ENCODE results near the gene TMEM181. TPM values are rescaled to one million over a fixed set of nuclear protein-coding genes. Genes with fewer than 3 reads are reported as not detected.
"Not testable (repeated sequence)": the region's sequence is repeated elsewhere in the genome, so short reads cannot be mapped to it uniquely, and the experiment has no call there.

Gene TMEM181
- total and polyA plus RNA-seq, 2 experiments from 2014 or later: 20.0 to 46.9 TPM

GRCh38 chr6:158668707-158669103, 108.8 kb downstream of the TMEM181 start:
- Histone ChIP-seq H3K4me1 (ENCODE audit: insufficient read depth) (peaks cover 18% of the 10 kb centered on the region), H3K9me2 (replicated peaks; ENCODE audit: insufficient read depth) (no peaks in the 10 kb centered on the region), H3K4me2 (no peak overlapping the region), H3K27me3 (no peaks in the 10 kb centered on the region), H4K20me1 (ENCODE audit: insufficient read depth, poor library complexity, severe bottlenecking) (no peaks in the 10 kb centered on the region), H3K36me3 (replicated peaks; ENCODE audit: insufficient read depth, low read depth) (no peaks in the 10 kb centered on the region), H2AFZ (no peak overlapping the region), H3K79me2 (no peaks in the 10 kb centered on the region), H3K9me3 (ENCODE audit: low read depth) (no peaks in the 10 kb centered on the region), H3K27ac (no peak overlapping the region), H3K4me3 (no peak overlapping the region)
- no peak for DNase-seq (ENCODE audit: low spot score)
- TF ChIP-seq EZH2 (IDR thresholded peaks at IDR 0.05; ENCODE audit: borderline replicate concordance) (no peak), CTCF (IDR thresholded peaks at IDR 0.05; ENCODE audit: poor library complexity) (no peak), EZH2phosphoT487 (IDR thresholded peaks at IDR 0.05; ENCODE audit: low read depth, severe bottlenecking, unreplicated experiment) (no peak)
- 77% methylated on average over 7 of the region's 7 CpGs for WGBS (ENCODE audit: low lambda C conversion rate, missing lambda C conversion rate)

GRCh38 chr6:158669145-158670035, 109.5 kb downstream of the TMEM181 start:
- Histone ChIP-seq H3K4me3 (no peak overlapping the region), H3K27ac (no peak overlapping the region), H3K4me2 (no peak overlapping the region), H3K4me1 (ENCODE audit: insufficient read depth) (peaks cover 13% of the 10 kb centered on the region), H4K20me1 (ENCODE audit: insufficient read depth, poor library complexity, severe bottlenecking) (no peaks in the 10 kb centered on the region), H3K36me3 (replicated peaks; ENCODE audit: insufficient read depth, low read depth) (no peaks in the 10 kb centered on the region), H3K79me2 (no peaks in the 10 kb centered on the region), H3K9me2 (replicated peaks; ENCODE audit: insufficient read depth) (no peaks in the 10 kb centered on the region), H3K27me3 (no peaks in the 10 kb centered on the region), H2AFZ (no peak overlapping the region), H3K9me3 (ENCODE audit: low read depth) (no peaks in the 10 kb centered on the region)
- WGBS (ENCODE audit: low lambda C conversion rate, missing lambda C conversion rate): 77% methylated on average over 7 of the region's 7 CpGs
- no peak for TF ChIP-seq CTCF (IDR thresholded peaks at IDR 0.05; ENCODE audit: poor library complexity)
- DNase-seq (ENCODE audit: low spot score): no peak

GRCh38 chr6:158672119-158672518, 112.2 kb downstream of the TMEM181 start:
- H3K9me3 ChIP-seq (ENCODE audit: low read depth); H3K4me2 ChIP-seq; H3K4me1 ChIP-seq (ENCODE audit: insufficient read depth); H4K20me1 ChIP-seq (ENCODE audit: insufficient read depth, poor library complexity, severe bottlenecking); H3K27ac ChIP-seq; H2AFZ ChIP-seq; H3K79me2 ChIP-seq; H3K4me3 ChIP-seq; H3K9me2 ChIP-seq (replicated peaks; ENCODE audit: insufficient read depth); DNase-seq (ENCODE audit: low spot score); H3K36me3 ChIP-seq (replicated peaks; ENCODE audit: insufficient read depth, low read depth); H3K27me3 ChIP-seq: not testable (repeated sequence)
- 92% methylated on average over 8 of the region's 8 CpGs for WGBS (ENCODE audit: low lambda C conversion rate, missing lambda C conversion rate)

GRCh38 chr6:158672726-158673125, 112.8 kb downstream of the TMEM181 start:
- WGBS (ENCODE audit: low lambda C conversion rate, missing lambda C conversion rate): 97% methylated on average over 6 of the region's 6 CpGs
- Histone ChIP-seq H3K4me1 (ENCODE audit: insufficient read depth) (peaks cover under 1% of the 10 kb centered on the region), H3K9me2 (replicated peaks; ENCODE audit: insufficient read depth) (no peaks in the 10 kb centered on the region), H3K9me3 (ENCODE audit: low read depth) (no peaks in the 10 kb centered on the region), H3K79me2 (no peaks in the 10 kb centered on the region), H3K4me3 (no peak overlapping the region), H3K4me2 (no peak overlapping the region), H2AFZ (no peak overlapping the region), H4K20me1 (ENCODE audit: insufficient read depth, poor library complexity, severe bottlenecking) (no peaks in the 10 kb centered on the region), H3K27ac (no peak overlapping the region), H3K27me3 (no peaks in the 10 kb centered on the region), H3K36me3 (replicated peaks; ENCODE audit: insufficient read depth, low read depth) (no peaks in the 10 kb centered on the region)
- TF ChIP-seq CTCF (IDR thresholded peaks at IDR 0.05; ENCODE audit: poor library complexity) (no peak), EZH2phosphoT487 (IDR thresholded peaks at IDR 0.05; ENCODE audit: low read depth, severe bottlenecking, unreplicated experiment) (no peak), EZH2 (IDR thresholded peaks at IDR 0.05; ENCODE audit: borderline replicate concordance) (no peak)
- no peak for DNase-seq (ENCODE audit: low spot score)
